ENCODE measurements around the gene PAWR.

The PAWR gene

DNA sequence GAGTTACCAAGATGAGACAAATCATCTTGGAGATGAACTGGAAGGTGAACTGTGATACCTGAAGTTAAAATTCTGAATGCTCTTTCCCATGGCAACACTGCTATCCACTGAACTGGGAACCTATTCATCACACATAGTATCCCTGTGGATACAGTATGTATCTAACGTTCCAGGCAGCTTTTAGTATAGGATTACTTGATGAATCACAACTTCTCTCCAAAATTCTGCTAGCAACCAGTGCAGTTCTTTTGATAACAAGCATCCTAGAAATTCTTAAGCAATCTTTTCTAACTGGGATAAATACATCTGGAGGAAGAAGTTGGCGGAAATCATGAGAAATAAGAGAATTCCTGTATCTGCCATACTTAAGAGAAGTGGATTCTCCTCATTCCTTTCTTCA, 66.4 kb downstream of the PAWR start:
- in situ Hi-C loops (cut with MboI; ENCODE audit: low sequenced_read_pairs): no loop called here
- H3K4me1 ChIP-seq: no peaks in the 10 kb centered on the region
- H3K36me3 ChIP-seq (replicated peaks): peaks cover 14% of the 10 kb centered on the region
- H3K4me3 ChIP-seq: no peak overlapping the region
- DNase-seq (ENCODE audit: low spot score in 2 of 2): no peak
- H3K9me3 ChIP-seq: no peaks in the 10 kb centered on the region
- no peaks in the 10 kb centered on the region for H3K27me3 ChIP-seq (ENCODE audit: low read depth)

DNA sequence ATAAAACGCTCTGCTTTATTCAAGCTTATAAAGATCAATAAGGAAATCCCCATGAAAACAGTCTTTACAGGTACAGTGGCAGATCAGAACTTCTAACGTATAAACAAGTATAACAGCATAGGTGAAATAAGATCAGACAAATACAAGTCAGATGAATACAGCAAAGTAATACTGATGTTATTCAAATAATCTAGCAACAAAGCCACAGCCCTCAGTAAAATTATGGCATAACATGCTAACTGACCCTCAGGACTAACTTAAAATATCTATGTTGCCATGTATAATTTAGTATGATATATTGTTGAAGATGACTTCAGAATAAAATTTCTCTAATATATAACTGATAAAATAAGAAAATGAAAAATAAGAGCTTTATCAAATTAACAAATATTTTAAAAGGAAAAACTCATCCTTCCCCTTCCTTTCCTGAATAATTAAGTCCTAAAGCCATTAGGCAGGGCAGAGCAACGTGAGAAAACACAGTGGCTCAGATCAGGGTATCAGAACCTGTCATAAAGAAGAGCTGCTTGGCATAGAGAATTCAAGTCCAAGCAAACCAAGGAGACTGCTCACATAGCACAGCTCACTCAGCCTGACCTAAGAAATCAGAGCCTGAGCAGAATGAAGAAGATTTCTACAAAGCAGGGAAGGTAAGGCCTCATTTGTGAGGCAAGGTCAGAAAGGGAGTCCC, 70.7 kb downstream of the PAWR start:
- H3K9me3 ChIP-seq: no peaks in the 10 kb centered on the region
- H3K36me3 ChIP-seq (replicated peaks): peaks cover 17% of the 10 kb centered on the region
- in situ Hi-C loops (cut with MboI; ENCODE audit: low sequenced_read_pairs): no loop called here

DNA sequence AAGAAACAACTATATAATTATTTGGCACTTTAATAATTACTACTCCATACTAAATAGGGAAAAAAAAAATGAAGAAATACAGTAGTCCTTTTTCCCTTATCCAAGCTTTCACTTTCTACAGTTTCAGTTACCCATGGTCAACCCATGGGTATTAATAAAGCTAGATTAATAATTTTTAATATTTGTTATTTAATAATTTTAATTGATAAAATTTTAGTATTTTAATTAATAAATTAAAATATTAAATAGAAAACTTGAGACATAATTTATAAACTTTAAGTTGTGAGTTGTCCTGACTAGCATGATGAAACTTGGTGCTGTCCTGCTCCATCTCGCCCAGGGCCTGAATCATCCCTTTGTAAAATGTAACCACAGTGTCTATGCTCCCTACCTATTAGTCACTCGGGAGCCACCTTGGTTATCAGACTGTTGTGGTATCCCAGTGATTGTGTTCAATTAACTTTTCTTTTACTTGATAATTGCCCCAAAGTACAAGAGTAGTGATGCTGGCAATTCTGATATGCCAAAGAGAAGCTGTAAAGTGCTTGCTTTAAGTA, 71.8 kb downstream of the PAWR start:
- Histone ChIP-seq H3K4me3 (no peak overlapping the region), H3K9me3 (no peaks in the 10 kb centered on the region), H3K27me3 (ENCODE audit: low read depth) (no peaks in the 10 kb centered on the region), H3K36me3 (replicated peaks) (peaks cover 24% of the 10 kb centered on the region), H3K4me1 (no peaks in the 10 kb centered on the region)
- DNase-seq (ENCODE audit: low spot score in 2 of 2): no peak
- in situ Hi-C loops (cut with MboI; ENCODE audit: low sequenced_read_pairs): no loop called here

More for the DNA sequence above, 70.7 kb downstream of the PAWR start:
- no peak overlapping the region for H3K4me3 ChIP-seq
- no peak for DNase-seq (ENCODE audit: low spot score in 2 of 2)
- H3K4me1 ChIP-seq: no peaks in the 10 kb centered on the region
- H3K27me3 ChIP-seq (ENCODE audit: low read depth): no peaks in the 10 kb centered on the region

DNA sequence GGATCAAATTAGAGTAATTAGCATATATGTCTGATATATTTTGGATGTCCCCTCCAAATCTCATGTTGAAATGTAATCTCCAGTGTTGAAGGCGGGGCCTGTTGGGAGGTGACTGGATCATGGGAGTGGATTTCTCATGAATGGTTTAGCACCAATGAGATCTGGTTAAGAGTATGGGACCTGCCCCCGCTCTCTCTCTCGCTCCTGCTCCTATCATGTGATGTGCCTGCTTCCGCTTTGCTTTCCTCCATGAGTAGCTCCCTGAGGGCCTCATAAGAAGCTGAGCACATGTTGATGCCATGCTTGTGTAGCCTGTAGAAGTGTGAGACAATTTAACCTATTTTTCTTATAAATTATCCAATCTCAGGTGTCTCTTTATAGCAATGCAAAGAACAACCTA, 73.1 kb downstream of the PAWR start:
- no peaks in the 10 kb centered on the region for H3K27me3 ChIP-seq (ENCODE audit: low read depth)
- H3K9me3 ChIP-seq: no peaks in the 10 kb centered on the region
- in situ Hi-C loops (cut with MboI; ENCODE audit: low sequenced_read_pairs): no loop called here
- H3K36me3 ChIP-seq (replicated peaks): peaks cover 24% of the 10 kb centered on the region
- no peaks in the 10 kb centered on the region for H3K4me1 ChIP-seq
- no peak overlapping the region for H3K4me3 ChIP-seq
- no peak for DNase-seq (ENCODE audit: low spot score in 2 of 2)

DNA sequence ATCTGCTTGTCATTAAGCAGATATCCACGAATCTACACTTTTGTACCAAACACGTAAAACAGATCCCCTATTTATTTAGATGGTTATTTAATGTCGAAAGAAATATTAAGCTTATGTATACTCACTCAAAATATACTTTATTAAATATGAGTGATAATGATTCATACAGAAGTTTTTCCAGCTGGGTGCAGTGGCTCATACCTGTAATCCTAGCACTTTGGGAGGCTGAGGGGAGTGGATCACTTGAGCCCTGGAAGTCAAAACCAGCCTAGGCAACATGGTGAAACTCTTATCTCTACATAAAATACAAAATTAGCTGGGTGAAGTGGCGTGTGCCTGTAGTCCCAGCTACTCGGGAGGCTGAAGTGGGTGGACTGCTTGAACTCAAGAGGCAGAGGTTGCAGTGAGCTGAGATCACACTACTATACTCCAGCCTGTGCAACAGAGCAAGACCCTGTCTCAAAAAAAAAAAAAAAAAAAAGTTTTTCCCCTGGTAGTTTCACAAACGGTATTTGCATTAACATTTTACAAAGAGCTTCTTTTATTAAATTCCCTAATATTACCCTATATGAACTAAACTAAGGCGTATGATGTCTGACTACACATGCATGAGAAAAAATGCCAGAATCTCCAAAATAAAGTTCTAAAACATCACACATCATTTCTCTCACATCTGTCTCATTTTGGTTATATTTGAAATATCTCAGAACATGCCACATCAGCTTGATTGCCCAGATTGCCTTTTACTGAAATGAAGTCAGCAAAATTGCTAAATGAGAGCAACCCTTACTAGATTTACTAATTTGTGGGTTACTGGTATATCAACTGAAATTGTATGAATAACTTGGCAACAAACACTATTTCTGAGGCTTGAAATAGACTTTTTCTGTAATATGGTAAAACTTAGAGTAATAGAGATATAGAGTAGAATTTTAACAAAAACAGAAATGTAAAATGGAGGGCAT, 74.9 kb downstream of the PAWR start:
- H3K36me3 ChIP-seq (replicated peaks): peaks cover 21% of the 10 kb centered on the region
- in situ Hi-C loops (cut with MboI; ENCODE audit: low sequenced_read_pairs): no loop called here

DNA sequence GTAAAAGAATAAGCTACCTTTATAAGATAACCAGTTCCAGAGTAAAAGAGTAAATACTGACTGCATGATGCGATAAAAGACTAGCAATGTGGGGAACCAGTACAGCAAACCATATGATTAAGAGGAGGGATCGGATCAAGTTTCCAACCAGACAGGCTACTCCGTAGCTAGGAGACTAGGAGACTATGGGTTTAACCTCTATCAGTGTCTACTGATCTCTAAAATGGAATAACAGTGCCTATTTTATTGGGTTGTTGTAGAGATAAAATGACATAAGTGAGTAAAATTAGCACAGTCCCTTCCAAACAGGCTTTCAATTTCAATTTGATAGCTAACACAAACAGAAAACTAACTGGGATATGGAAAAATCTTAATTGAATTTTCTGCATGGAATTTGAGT, 76.0 kb downstream of the PAWR start:
- Histone ChIP-seq H3K27me3 (ENCODE audit: low read depth) (no peaks in the 10 kb centered on the region), H3K36me3 (replicated peaks) (peaks cover 15% of the 10 kb centered on the region), H3K4me3 (no peak overlapping the region), H3K9me3 (no peaks in the 10 kb centered on the region), H3K4me1 (no peaks in the 10 kb centered on the region)
- in situ Hi-C loops (cut with MboI; ENCODE audit: low sequenced_read_pairs): no loop called here
- no peak for DNase-seq (ENCODE audit: low spot score in 2 of 2)

More for the DNA sequence above, 74.9 kb downstream of the PAWR start:
- H3K27me3 ChIP-seq (ENCODE audit: low read depth): no peaks in the 10 kb centered on the region
- no peak for DNase-seq (ENCODE audit: low spot score in 2 of 2)
- H3K4me3 ChIP-seq: no peak overlapping the region
- no peaks in the 10 kb centered on the region for H3K9me3 ChIP-seq
- no peaks in the 10 kb centered on the region for H3K4me1 ChIP-seq

DNA sequence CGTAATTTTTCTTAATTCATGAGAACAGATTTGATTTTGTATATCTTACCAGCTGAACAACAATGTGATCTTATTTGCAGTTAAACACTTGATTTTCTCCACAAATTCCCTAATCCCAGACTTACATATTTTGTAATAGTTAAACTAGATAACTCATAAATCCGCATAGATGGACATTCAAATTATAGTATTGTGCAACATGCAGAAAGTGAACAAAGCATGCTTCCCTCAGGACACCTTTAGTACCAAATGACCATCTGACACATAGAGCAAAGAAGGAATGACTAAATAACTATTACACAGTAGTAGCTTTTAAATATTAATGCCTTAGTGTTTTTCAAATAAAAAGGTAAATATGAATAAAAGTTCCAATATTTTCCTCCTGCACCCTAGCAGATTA, 88.9 kb downstream of the PAWR start:
- H3K4me3 ChIP-seq: no peak overlapping the region
- no peak for DNase-seq (ENCODE audit: low spot score in 2 of 2)
- H3K27me3 ChIP-seq (ENCODE audit: low read depth): no peaks in the 10 kb centered on the region
- no peaks in the 10 kb centered on the region for H3K9me3 ChIP-seq
- H3K4me1 ChIP-seq: peaks cover 10% of the 10 kb centered on the region
- in situ Hi-C loops (cut with MboI; ENCODE audit: low sequenced_read_pairs): no loop called here
- H3K36me3 ChIP-seq (replicated peaks): no peaks in the 10 kb centered on the region

DNA sequence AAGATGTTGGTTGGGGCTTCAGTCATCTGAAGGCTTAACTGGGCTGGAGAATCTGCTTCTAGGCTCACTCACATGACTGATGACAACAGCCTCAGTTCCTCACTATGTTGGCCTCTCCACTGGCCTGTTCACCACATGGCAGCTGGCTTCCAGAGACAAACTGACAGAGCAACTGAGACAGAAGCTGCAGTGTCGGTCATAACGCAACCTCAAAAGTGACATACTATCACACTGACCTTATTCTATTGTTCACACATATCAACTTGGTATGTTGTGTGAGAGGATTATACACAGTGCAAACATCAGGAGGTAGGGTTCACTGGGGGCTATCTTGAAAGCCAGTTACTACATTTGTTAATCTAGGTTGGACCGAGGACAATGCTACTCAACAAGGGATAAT, 92.9 kb downstream of the PAWR start:
- in situ Hi-C loops (cut with MboI; ENCODE audit: low sequenced_read_pairs): no loop called here
- Histone ChIP-seq H3K4me1 (no peaks in the 10 kb centered on the region), H3K27me3 (ENCODE audit: low read depth) (no peaks in the 10 kb centered on the region), H3K4me3 (no peak overlapping the region), H3K9me3 (no peaks in the 10 kb centered on the region), H3K36me3 (replicated peaks) (no peaks in the 10 kb centered on the region)
- DNase-seq (ENCODE audit: low spot score in 2 of 2): no peak

DNA sequence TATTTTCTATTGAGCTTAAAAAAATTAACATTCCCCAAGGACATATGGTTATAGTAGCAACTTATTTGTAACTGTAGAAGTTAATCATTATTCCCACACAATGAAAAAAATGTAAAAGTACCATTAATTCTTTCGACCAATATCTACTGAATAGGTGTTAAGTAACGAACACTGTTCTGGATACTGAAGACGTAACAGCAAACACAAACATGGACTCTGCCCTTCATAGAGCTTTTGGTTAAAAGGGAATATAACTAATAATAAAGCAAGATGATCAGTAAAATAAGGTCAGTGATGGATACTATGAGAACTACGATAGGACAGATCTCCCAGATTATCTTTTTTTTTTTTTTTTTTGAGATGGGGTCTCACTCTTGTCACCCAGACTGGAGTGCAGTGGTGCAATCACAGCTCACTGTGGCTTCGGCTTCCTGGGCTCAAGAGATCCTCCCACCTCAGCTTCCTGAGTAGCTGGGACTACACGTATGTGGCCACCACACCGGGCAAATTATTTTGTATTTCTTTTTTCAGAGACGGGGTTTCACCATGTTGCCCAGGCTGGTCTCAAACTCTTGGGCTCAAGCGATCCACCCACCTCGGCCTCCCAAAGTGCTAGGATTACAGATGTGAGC, 93.9 kb downstream of the PAWR start:
- Histone ChIP-seq H3K4me3 (no peak overlapping the region), H3K27me3 (ENCODE audit: low read depth) (no peaks in the 10 kb centered on the region), H3K4me1 (no peaks in the 10 kb centered on the region), H3K9me3 (no peaks in the 10 kb centered on the region), H3K36me3 (replicated peaks) (no peaks in the 10 kb centered on the region; the same call in none of the 2 replicates)
- in situ Hi-C loops (cut with MboI; ENCODE audit: low sequenced_read_pairs): no loop called here
- no peak for DNase-seq (ENCODE audit: low spot score in 2 of 2)

DNA sequence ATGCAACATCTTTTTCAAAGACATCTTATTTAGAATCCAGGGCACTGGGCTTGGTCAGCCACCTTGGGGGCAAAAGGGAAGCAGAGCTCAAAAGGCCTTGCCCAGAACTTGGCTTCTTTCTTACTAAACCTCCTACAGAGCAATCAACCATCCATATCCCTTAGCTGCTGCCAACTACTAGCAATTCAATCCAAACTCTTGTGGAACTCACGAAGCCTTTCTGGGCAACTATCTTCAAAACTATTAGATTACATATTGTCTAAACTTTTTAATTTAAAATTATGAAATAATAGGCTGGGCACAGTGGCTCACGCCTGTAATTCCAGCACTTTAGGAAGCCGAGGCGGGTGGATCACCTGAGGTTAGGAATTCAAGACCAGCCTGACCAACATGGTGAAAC, 95.5 kb downstream of the PAWR start:
- H3K4me1 ChIP-seq: no peaks in the 10 kb centered on the region
- no peak overlapping the region for H3K4me3 ChIP-seq
- in situ Hi-C loops (cut with MboI; ENCODE audit: low sequenced_read_pairs): no loop called here
- H3K9me3 ChIP-seq: no peaks in the 10 kb centered on the region
- DNase-seq (ENCODE audit: low spot score in 2 of 2): no peak
- no peaks in the 10 kb centered on the region for H3K27me3 ChIP-seq (ENCODE audit: low read depth)
- H3K36me3 ChIP-seq (replicated peaks): peaks cover 14% of the 10 kb centered on the region

DNA sequence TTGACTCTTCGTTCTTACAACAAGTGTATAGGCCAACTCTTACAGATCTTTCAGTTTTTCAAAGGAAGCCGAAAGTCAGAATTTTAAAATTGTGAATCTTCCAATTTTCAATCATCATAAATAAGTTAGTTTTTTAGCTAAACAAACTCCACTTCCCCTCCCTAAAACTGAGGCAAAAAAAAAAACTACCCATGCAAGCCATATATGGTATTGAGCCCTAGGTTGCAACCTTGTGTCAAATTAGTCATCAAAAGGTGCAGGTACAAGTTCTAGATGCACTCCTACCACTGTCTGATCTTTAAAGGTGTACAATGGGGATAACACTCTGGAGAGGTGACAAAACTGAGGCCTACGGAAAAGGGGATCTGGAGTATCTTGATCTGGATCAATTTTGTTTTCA, 97.9 kb downstream of the PAWR start:
- Histone ChIP-seq H3K36me3 (replicated peaks) (peaks cover 15% of the 10 kb centered on the region), H3K27me3 (ENCODE audit: low read depth) (no peaks in the 10 kb centered on the region), H3K4me3 (no peak overlapping the region), H3K9me3 (no peaks in the 10 kb centered on the region), H3K4me1 (no peaks in the 10 kb centered on the region)
- no peak for DNase-seq (ENCODE audit: low spot score in 2 of 2)
- in situ Hi-C loops (cut with MboI; ENCODE audit: low sequenced_read_pairs): no loop called here

DNA sequence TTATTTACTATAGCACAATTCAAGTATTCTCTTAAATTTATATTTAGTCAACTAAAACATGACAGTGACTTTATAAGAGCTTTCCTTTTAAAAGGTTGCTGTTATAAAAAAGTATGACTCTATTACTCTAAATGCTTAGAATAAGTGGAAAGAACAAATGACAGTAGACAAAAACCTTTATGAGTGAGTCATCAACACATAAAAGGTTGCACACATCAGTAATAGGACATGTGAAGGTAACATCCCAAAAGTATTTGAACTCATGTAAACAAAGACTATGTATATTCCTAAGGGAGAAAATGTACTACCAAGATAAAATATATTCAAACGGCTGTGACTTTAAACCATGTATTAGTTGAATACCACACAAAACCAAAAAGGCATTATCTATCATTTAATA, 98.8 kb downstream of the PAWR start:
- no peaks in the 10 kb centered on the region for H3K4me1 ChIP-seq
- H3K9me3 ChIP-seq: no peaks in the 10 kb centered on the region
- H3K36me3 ChIP-seq (replicated peaks): peaks cover 16% of the 10 kb centered on the region
- H3K27me3 ChIP-seq (ENCODE audit: low read depth): no peaks in the 10 kb centered on the region
- DNase-seq (ENCODE audit: low spot score in 2 of 2): no peak
- no peak overlapping the region for H3K4me3 ChIP-seq
- in situ Hi-C loops (cut with MboI; ENCODE audit: low sequenced_read_pairs): no loop called here

DNA sequence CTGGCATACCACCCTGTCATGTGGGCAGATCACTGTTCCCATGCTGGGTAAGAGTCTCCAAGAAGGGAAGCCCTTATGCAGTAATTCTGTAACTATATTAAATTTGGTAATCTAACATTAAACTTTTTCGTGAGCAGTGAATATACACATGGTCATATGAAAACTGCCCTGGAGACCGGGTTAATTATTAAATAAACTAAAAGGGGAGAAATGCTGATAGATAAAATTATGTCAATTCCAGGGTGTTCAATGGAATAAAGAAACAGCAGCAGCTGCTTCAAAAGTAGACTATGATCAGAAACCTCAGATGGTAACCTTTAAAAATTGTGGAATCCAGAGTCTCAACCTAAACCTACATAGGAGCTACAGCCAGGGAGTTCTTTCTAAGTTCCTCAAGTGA, 100.0 kb downstream of the PAWR start:
- Histone ChIP-seq H3K4me3 (no peak overlapping the region), H3K9me3 (no peaks in the 10 kb centered on the region), H3K4me1 (no peaks in the 10 kb centered on the region), H3K36me3 (replicated peaks) (peaks cover 18% of the 10 kb centered on the region), H3K27me3 (ENCODE audit: low read depth) (no peaks in the 10 kb centered on the region)
- in situ Hi-C loops (cut with MboI; ENCODE audit: low sequenced_read_pairs): no loop called here
- no peak for DNase-seq (ENCODE audit: low spot score in 2 of 2)

DNA sequence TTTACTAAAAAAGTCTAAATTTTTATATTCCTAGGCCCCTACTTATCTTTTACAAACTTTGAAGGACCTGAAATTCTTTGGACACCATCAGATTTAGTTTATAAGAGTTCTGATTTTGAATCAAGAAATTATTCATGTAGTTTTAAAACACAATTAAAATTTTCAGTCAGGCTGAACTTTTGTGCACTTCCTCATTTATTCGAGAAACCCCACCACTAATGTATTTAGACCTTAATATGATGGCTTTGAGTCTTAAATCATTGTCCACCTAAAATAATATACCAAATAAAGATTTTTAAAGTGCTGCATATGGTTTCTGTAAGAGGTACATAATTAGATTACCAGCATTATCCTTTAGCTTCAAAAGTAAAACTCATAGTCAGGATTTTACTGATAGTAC, 103.4 kb downstream of the PAWR start:
- Histone ChIP-seq H3K36me3 (replicated peaks) (peaks cover 22% of the 10 kb centered on the region), H3K9me3 (no peaks in the 10 kb centered on the region), H3K4me3 (no peak overlapping the region), H3K27me3 (ENCODE audit: low read depth) (no peaks in the 10 kb centered on the region), H3K4me1 (no peaks in the 10 kb centered on the region)
- in situ Hi-C loops (cut with MboI; ENCODE audit: low sequenced_read_pairs): no loop called here
- DNase-seq (ENCODE audit: low spot score in 2 of 2): no peak

Measured in HAP-1 (cell line).